Peyer's patch (tissue), 4 donors: ENCODE data around the gene PTP4A1. TPM values are rescaled to one million over a fixed set of nuclear protein-coding genes. Genes with fewer than 3 reads are reported as not detected.

Experiments used
- DNase-seq, 3 donors: peaks; one replicate each; pipeline ENCODE4 v3.0.0-alpha.2; 2017 to 2019
- H3K27ac ChIP-seq, 4 donors: fragments of 200-600 bp; sonication (generic); one replicate each; pipeline ENCODE4 v1.5.1; 2016 to 2019
- H3K27me3 ChIP-seq, 2 donors: fragments of 200-600 bp; sonication (generic); one replicate each; pipeline ENCODE4 v1.5.1; 2019
- H3K36me3 ChIP-seq, 3 donors: fragments of 200-600 bp; sonication (generic); one replicate each; pipeline ENCODE4 v1.5.1; 2016 to 2019
- H3K4me1 ChIP-seq, 4 donors: fragments of 200-600 bp; sonication (generic); one replicate each; pipeline ENCODE4 v1.5.1; 2016 to 2019
- H3K4me3 ChIP-seq, 4 donors: fragments of 200-600 bp; sonication (generic); 1 replicate in 3 of 4; 2 replicates in 1 of 4; pipeline ENCODE4 v1.5.1; 2016 to 2019; ENCODE audit warnings: mild to moderate bottlenecking in 1 of 4
- H3K9me3 ChIP-seq, 4 donors: fragments of 200-600 bp; sonication (generic); one replicate each; pipeline ENCODE4 v1.5.1; 2016 to 2019; ENCODE audit warnings: mild to moderate bottlenecking in 1 of 4
- CTCF ChIP-seq, 6 experiments: fragments of 450-650 bp in 4 of 6; fragments of 200-600 bp in 2 of 6; sonication (generic) in 1 of 6; IDR thresholded peaks; one replicate each; pipeline ENCODE4 v1.5.1; 2017 to 2019; ENCODE audit warnings: antibody characterized with exemption in 6 of 6, mild to moderate bottlenecking in 3 of 6, moderate library complexity in 1 of 6
- POLR2A ChIP-seq, 2 donors: fragments of 450-650 bp; IDR thresholded peaks; one replicate each; pipeline ENCODE4 v1.5.1; 2017; ENCODE audit warnings: antibody characterized with exemption in 2 of 2, mild to moderate bottlenecking in 2 of 2, moderate library complexity in 2 of 2
- total RNA-seq, 4 donors: library from RNA; depleted of rRNA; stranded (reverse); fragments of >200 nt; gene quantifications; one replicate each; pipeline ENCODE4 v1.1.0, GENCODE V29; 2016

Gene PTP4A1
- total RNA-seq, 4 donors from 2014 or later: 23.1 to 40.5 (median 34.9) TPM

GRCh38 chr6:63578757-63579156 lies 6.5 kb downstream of the PTP4A1 start:
- Histone ChIP-seq H3K27ac (no peak overlapping the region), H3K4me3 (no peak overlapping the region), H3K9me3 (no peaks in the 10 kb centered on the region), H3K36me3 (peaks cover 0 to 52% (median 0%) of the 10 kb centered on the region in 3 donors), H3K4me1 (peaks cover 0 to 12% (median 0%) of the 10 kb centered on the region in 4 donors), H3K27me3 (no peaks in the 10 kb centered on the region)
- no peak for TF ChIP-seq CTCF (IDR thresholded peaks at IDR 0.05)
- no peak for TF ChIP-seq POLR2A (IDR thresholded peaks at IDR 0.05)
- DNase-seq: no peak

GRCh38 chr6:63579937-63580703 lies 7.8 kb downstream of the PTP4A1 start:
- DNase-seq: no peak
- Histone ChIP-seq H3K36me3 (peaks cover 0 to 52% (median 0%) of the 10 kb centered on the region in 3 donors), H3K27me3 (no peaks in the 10 kb centered on the region), H3K4me1 (peaks cover 0 to 3% (median 0%) of the 10 kb centered on the region in 4 donors), H3K27ac (no peak overlapping the region), H3K9me3 (no peaks in the 10 kb centered on the region), H3K4me3 (no peak overlapping the region)
- no peak for TF ChIP-seq CTCF (IDR thresholded peaks at IDR 0.05)
- TF ChIP-seq POLR2A (IDR thresholded peaks at IDR 0.05): no peak

GRCh38 chr6:63580704-63580961 lies 8.4 kb downstream of the PTP4A1 start:
- Histone ChIP-seq H3K4me1 (no peaks in the 10 kb centered on the region), H3K27ac (no peak overlapping the region), H3K4me3 (no peak overlapping the region), H3K36me3 (peaks cover 0 to 52% (median 0%) of the 10 kb centered on the region in 3 donors), H3K27me3 (no peaks in the 10 kb centered on the region), H3K9me3 (no peaks in the 10 kb centered on the region)
- no peak for DNase-seq
- TF ChIP-seq CTCF (IDR thresholded peaks at IDR 0.05) (no peak), POLR2A (IDR thresholded peaks at IDR 0.05) (no peak)

DNA sequence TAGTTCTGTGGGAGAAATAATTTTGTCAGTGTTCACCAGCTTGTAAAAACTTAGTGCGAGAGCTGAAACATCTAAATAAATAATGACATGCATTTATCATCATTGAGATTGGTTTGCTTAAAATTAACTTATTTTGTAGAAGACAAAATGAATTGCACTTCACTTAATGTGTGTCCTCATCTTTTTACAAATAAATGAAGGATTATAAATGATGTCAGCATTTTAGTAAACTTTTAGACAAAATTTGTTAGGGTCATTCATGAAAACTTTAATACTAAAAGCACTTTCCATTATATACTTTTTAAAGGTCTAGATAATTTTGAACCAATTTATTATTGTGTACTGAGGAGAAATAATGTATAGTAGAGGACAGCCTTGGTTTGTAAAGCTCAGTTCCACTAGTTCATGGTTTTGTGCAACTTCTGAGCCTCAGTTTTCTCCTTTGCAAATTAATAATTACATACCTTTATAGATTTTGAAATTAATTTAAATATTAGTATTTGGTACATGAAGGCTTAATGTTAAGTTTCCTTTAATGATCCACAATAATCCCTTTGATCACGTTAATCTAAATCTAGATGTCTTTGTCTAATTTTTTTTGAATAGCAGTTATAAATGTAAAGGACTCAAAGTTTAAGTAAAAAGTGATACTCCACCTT lies 9.2 kb downstream of the PTP4A1 start:
- H3K36me3 ChIP-seq: peaks cover 0 to 49% (median 0%) of the 10 kb centered on the region in 3 donors
- no peaks in the 10 kb centered on the region for H3K9me3 ChIP-seq
- TF ChIP-seq POLR2A (IDR thresholded peaks at IDR 0.05) (no peak), CTCF (IDR thresholded peaks at IDR 0.05) (no peak)
- H3K27ac ChIP-seq: no peak overlapping the region
- no peak for DNase-seq
- H3K4me3 ChIP-seq: no peak overlapping the region
- H3K4me1 ChIP-seq: no peaks in the 10 kb centered on the region
- no peaks in the 10 kb centered on the region for H3K27me3 ChIP-seq

GRCh38 chr6:63582579-63583231 lies 10.4 kb downstream of the PTP4A1 start:
- TF ChIP-seq CTCF (IDR thresholded peaks at IDR 0.05): no peak
- Histone ChIP-seq H3K4me1 (no peaks in the 10 kb centered on the region), H3K36me3 (peaks cover 0 to 37% (median 0%) of the 10 kb centered on the region in 3 donors), H3K9me3 (no peaks in the 10 kb centered on the region), H3K4me3 (no peak overlapping the region), H3K27ac (no peak overlapping the region), H3K27me3 (no peaks in the 10 kb centered on the region)
- no peak for DNase-seq
